Natural killer cell treated with Interleukin-12 subunit alpha and Interleukin-12 subunit beta and Interleukin-15 and Interleukin-18, amount 100 ng/mL, for 72 hours (primary cell): ENCODE measurements around the gene EEF1A2. TPM values are rescaled to one million over a fixed set of nuclear protein-coding genes. Genes with fewer than 3 reads are reported as not detected.

Experiments
- ATAC-seq, 2 donors: fragments of 150-1000 bp; cut with Tn5 transposase in 1 of 2; sonication (Bioruptor Pico), chemical (Tn5 transposase) in 1 of 2; 2 replicates each; pipeline ENCODE4 v1.10.0; 2021
- DNase-seq: peaks from one replicate; pipeline ENCODE4 v3.0.0; 2022; ENCODE audit warnings: low spot score
- H3K27ac Mint-ChIP-seq, 2 donors: 1 replicate in 1 of 2; 2 replicates in 1 of 2; pipeline ENCODE4 v1.8.0; 2022; ENCODE audit warnings: mixed read lengths in 2 of 2, mild to moderate bottlenecking in 1 of 2, moderate library complexity in 1 of 2
- H3K27me3 Mint-ChIP-seq, 2 donors: 1 replicate in 1 of 2; 2 replicates in 1 of 2; pipeline ENCODE4 v1.8.0; 2022; ENCODE audit warnings: mixed read lengths in 2 of 2
- H3K36me3 Mint-ChIP-seq: one replicate; pipeline ENCODE4 v1.8.0; 2022; ENCODE audit warnings: mixed read lengths
- H3K4me1 Mint-ChIP-seq, 2 donors: 1 replicate in 1 of 2; 2 replicates in 1 of 2; pipeline ENCODE4 v1.8.0; 2022; ENCODE audit warnings: low read depth in 2 of 2, mixed read lengths in 2 of 2, mild to moderate bottlenecking in 1 of 2
- H3K4me3 Mint-ChIP-seq: one replicate; pipeline ENCODE4 v1.8.0; 2022; ENCODE audit warnings: mixed read lengths
- H3K9me3 Mint-ChIP-seq: 2 replicates; pipeline ENCODE4 v1.8.0; 2022; ENCODE audit warnings: mixed read lengths
- total RNA-seq, 2 donors: library from RNA; stranded (reverse); gene quantifications; one replicate each; pipeline ENCODE4 v1.2.3, GENCODE V29; 2022

EEF1A2 gene
- total RNA-seq, 2 donors from 2014 or later: 3.1 to 6.1 TPM

- Mint-ChIP-seq H3K4me1 (no peaks in the 10 kb centered on the region), H3K36me3 (no peaks in the 10 kb centered on the region), H3K27ac (no peak overlapping the region), H3K9me3 (no peaks in the 10 kb centered on the region), H3K27me3 (peaks cover 6 to 23% of the 10 kb centered on the region in 2 donors), H3K4me3 (no peak overlapping the region)
- ATAC-seq (no peak), DNase-seq (no peak)
Observed at GRCh38 chr20:63465380-63466249, 33.3 kb downstream of the EEF1A2 start.

- peaks cover 6 to 22% of the 10 kb centered on the region in 2 donors for H3K27me3 Mint-ChIP-seq
- DNase-seq (no peak), ATAC-seq (no peak)
- H3K36me3 Mint-ChIP-seq: no peaks in the 10 kb centered on the region
- no peak overlapping the region for H3K27ac Mint-ChIP-seq
- no peaks in the 10 kb centered on the region for H3K9me3 Mint-ChIP-seq
- H3K4me1 Mint-ChIP-seq: no peaks in the 10 kb centered on the region
- H3K4me3 Mint-ChIP-seq: no peak overlapping the region
Observed at GRCh38 chr20:63464289-63464635, 34.6 kb downstream of the EEF1A2 start.

DNA sequence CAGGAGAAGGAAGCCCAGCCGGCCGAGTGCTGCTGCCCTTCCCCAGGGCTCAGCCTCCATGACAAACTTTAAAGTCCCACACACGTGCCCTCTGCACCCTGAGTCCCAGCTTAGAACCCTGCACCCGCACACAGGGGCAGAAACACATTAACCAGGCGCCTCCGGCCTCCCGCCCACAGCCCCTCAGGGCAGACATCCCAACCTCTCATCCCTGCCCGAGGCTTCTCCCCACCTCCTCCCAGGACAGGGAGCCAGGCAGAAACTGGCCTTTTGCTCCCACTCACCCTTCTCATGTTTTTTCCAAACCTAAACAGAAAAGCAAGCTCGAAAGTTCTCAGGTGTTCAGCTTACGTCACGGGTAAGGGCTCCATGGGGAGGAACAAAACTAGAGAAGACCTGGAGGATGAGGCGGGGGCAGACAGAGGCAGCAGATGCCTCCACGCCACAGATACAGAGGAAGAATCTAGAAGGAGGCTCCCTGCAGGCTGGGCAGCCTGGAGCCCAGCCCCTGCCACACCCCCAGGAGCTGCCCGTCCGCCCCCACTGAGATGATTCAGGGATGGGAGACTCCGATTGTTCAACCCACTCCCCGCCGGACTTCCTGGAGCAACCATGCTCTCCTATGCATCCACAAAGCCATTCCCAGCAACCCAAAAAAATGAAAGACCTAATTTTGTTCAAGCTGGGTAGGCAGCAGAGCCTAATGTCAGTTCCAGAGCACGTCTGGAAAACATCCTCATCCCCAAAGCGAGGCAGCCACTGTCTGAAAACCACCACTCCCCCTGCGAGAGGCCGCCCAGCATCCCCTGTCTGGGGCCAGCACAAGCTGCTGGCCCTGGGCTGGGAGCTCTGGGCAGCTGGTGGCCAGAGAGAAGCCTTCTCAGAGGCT, 35.2 kb downstream of the EEF1A2 start:
- Mint-ChIP-seq H3K27me3 (peaks cover 6 to 22% of the 10 kb centered on the region in 2 donors), H3K36me3 (no peaks in the 10 kb centered on the region), H3K4me3 (no peak overlapping the region), H3K9me3 (no peaks in the 10 kb centered on the region), H3K27ac (no peak overlapping the region), H3K4me1 (no peaks in the 10 kb centered on the region)
- no peak for DNase-seq
- ATAC-seq: no peak

- ATAC-seq (no peak), DNase-seq (no peak)
- Mint-ChIP-seq H3K4me3 (no peak overlapping the region), H3K27me3 (peaks cover 6 to 20% of the 10 kb centered on the region in 2 donors), H3K9me3 (no peaks in the 10 kb centered on the region), H3K36me3 (no peaks in the 10 kb centered on the region), H3K27ac (no peak overlapping the region), H3K4me1 (no peaks in the 10 kb centered on the region)
Observed at GRCh38 chr20:63462244-63462643, 36.6 kb downstream of the EEF1A2 start.

GRCh38 chr20:63461104-63461763, 37.6 kb downstream of the EEF1A2 start:
- Mint-ChIP-seq H3K9me3 (no peaks in the 10 kb centered on the region), H3K36me3 (no peaks in the 10 kb centered on the region), H3K4me3 (no peak overlapping the region), H3K27me3 (peaks cover 6 to 20% of the 10 kb centered on the region in 2 donors), H3K27ac (no peak overlapping the region), H3K4me1 (no peaks in the 10 kb centered on the region)
- no peak for ATAC-seq
- no peak for DNase-seq

DNA sequence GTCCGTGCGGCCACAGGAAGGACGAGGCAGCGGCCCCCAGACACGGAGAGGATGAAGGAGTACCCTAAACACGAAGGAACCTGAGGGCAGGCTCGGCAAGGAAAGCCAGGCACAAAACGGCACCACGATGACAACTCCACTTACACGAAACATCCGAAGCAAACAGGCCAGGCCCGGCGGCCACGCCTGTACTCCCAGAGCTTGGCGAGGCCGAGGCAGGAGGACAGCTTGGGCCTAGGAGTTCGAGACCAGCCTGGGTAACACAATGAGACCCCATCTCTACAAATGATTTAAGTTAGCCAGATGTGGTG, 39.9 kb downstream of the EEF1A2 start:
- Mint-ChIP-seq H3K27me3 (peaks cover 6 to 17% of the 10 kb centered on the region in 2 donors), H3K4me3 (no peak overlapping the region), H3K4me1 (no peaks in the 10 kb centered on the region), H3K27ac (no peak overlapping the region), H3K36me3 (no peaks in the 10 kb centered on the region), H3K9me3 (no peaks in the 10 kb centered on the region)
- no peak for ATAC-seq
- DNase-seq: no peak

GRCh38 chr20:63458170-63459069, 40.5 kb downstream of the EEF1A2 start:
- no peak overlapping the region for H3K4me3 Mint-ChIP-seq

DNA sequence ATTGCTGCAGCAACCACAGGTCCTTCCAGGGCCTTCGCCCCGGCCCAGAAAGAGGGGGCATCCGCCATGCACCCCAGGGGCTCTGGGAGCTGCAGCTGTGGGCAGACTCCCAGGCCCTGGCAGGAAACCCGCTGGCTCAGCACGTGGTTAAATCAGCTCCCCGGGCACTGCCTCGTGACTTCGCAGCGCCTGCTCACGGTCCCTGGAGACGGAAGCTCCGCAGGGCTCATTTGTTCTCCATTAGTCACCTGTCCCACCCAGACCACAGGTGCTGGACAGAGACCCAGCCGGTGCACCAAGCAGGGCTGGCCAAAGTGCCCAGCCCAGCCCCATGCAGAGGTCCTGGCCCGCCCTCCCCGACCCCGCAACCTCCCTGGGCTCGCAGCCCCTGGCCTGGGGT, 41.1 kb downstream of the EEF1A2 start:
- Mint-ChIP-seq H3K27ac (no peak overlapping the region), H3K36me3 (no peaks in the 10 kb centered on the region), H3K4me1 (no peaks in the 10 kb centered on the region), H3K27me3 (peaks cover 4 to 18% of the 10 kb centered on the region in 2 donors), H3K4me3 (no peak overlapping the region), H3K9me3 (no peaks in the 10 kb centered on the region)
- no peak for DNase-seq
- ATAC-seq: no peak

More at GRCh38 chr20:63458170-63459069, 40.5 kb downstream of the EEF1A2 start:
- DNase-seq (no peak), ATAC-seq (no peak)
- H3K27ac Mint-ChIP-seq: no peak overlapping the region
- H3K36me3 Mint-ChIP-seq: no peaks in the 10 kb centered on the region
- peaks cover 6 to 19% of the 10 kb centered on the region in 2 donors for H3K27me3 Mint-ChIP-seq
- H3K4me1 Mint-ChIP-seq: no peaks in the 10 kb centered on the region
- no peaks in the 10 kb centered on the region for H3K9me3 Mint-ChIP-seq

- Mint-ChIP-seq H3K27ac (no peak overlapping the region), H3K27me3 (peaks cover 0 to 15% of the 10 kb centered on the region in 2 donors), H3K9me3 (no peaks in the 10 kb centered on the region), H3K4me1 (no peaks in the 10 kb centered on the region), H3K4me3 (no peak overlapping the region), H3K36me3 (no peaks in the 10 kb centered on the region)
- ATAC-seq (no peak), DNase-seq (no peak)
Observed at GRCh38 chr20:63456429-63457284, 42.2 kb downstream of the EEF1A2 start.

DNA sequence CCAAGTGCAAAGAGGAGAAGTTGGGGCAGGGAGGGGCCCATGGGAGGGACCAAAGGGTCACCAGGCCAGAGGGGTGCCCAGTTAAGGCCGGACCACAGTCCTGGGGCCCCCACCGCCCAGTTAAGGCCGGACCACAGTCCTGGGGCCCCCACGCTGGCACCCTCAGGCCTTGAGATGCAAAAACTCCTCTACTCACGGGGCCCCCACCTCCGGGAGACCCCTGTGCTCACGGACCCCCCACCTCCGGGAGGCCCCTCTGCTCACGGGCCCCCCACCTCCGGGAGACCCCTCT, 43.4 kb downstream of the EEF1A2 start:
- DNase-seq: no peak
- no peak for ATAC-seq
- H3K4me3 Mint-ChIP-seq: no peak overlapping the region
- no peaks in the 10 kb centered on the region for H3K36me3 Mint-ChIP-seq
- H3K27me3 Mint-ChIP-seq: peaks cover 0 to 12% of the 10 kb centered on the region in 2 donors
- H3K4me1 Mint-ChIP-seq: no peaks in the 10 kb centered on the region
- no peaks in the 10 kb centered on the region for H3K9me3 Mint-ChIP-seq
- H3K27ac Mint-ChIP-seq: no peak overlapping the region

- H3K36me3 Mint-ChIP-seq: no peaks in the 10 kb centered on the region
- ATAC-seq (no peak), DNase-seq (no peak)
- peaks cover 0 to 11% of the 10 kb centered on the region in 2 donors for H3K27me3 Mint-ChIP-seq
- no peak overlapping the region for H3K27ac Mint-ChIP-seq
- no peak overlapping the region for H3K4me3 Mint-ChIP-seq
- H3K4me1 Mint-ChIP-seq: no peaks in the 10 kb centered on the region
- no peaks in the 10 kb centered on the region for H3K9me3 Mint-ChIP-seq
Observed at GRCh38 chr20:63454731-63455567, 43.9 kb downstream of the EEF1A2 start.
